ENCODE data around the gene ABCC8.
A peak's percentile ranks its signal among the peaks of the same experiment; 100 is the strongest.

ABCC8 gene

DNA sequence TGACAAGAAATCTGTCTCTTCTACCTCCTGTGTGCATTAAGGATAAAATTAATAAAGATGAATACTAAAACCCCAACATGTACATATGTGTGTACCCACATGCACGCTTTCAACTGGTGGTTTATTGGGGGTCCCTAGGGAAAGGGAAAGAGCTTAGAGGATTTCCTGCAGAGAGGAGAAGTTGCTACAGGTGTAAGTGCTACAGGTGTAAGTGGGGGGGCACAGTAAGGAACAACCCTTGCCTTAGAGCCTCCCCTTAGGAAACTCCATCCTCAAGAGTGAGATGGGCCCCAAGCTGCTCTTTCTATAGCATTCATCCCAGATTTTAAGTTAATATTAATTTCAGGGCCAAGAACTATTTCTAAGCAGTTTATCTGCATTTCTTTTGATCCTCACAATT lies 11.9 kb upstream of the ABCC8 start:
- no peaks in the 10 kb centered on the region for H3K9me3 ChIP-seq (ENCODE audit: control insufficient read depth, low read length)
- no peaks in the 10 kb centered on the region for H3K4me1 ChIP-seq (ENCODE audit: control insufficient read depth, insufficient read depth, low read length, poor library complexity, severe bottlenecking)
- no peak overlapping the region for H3K27ac ChIP-seq (ENCODE audit: low read depth, low read length, severe bottlenecking)
- no peak overlapping the region for H3K4me3 ChIP-seq (ENCODE audit: extremely low read depth, insufficient read depth, low read length, poor library complexity, severe bottlenecking)
- 80% methylated on average over 1 of the region's 1 CpG; no CpG with 5 or more reads in 1 of the 2 experiments for WGBS, 2 experiments (ENCODE audit: insufficient coverage in 2 of 2)
- no peaks in the 10 kb centered on the region for H3K36me3 ChIP-seq (ENCODE audit: control insufficient read depth, insufficient read depth, low read length)

DNA sequence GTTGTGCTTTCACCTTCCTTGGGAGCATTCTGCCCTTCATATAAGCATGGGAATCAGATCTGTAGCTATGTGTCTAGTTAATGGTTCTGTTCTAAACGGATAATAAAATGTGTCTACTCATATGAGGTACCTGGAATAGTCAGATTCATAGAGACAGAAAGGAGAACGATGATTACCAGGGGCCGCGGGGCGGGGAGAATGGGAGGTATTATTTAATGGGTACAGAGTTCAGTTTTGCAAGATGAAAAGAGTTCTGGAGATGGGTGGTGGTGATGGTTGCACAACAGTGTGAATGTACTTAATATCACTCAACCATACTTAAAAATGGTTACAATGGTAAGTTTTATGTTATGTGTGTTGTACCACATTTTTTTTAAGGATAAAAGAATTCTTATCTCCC lies 10.0 kb upstream of the ABCC8 start:
- H3K27ac ChIP-seq (ENCODE audit: low read depth, low read length, severe bottlenecking) = no peak overlapping the region
- no peaks in the 10 kb centered on the region for H3K4me1 ChIP-seq (ENCODE audit: control insufficient read depth, insufficient read depth, low read length, poor library complexity, severe bottlenecking)

DNA sequence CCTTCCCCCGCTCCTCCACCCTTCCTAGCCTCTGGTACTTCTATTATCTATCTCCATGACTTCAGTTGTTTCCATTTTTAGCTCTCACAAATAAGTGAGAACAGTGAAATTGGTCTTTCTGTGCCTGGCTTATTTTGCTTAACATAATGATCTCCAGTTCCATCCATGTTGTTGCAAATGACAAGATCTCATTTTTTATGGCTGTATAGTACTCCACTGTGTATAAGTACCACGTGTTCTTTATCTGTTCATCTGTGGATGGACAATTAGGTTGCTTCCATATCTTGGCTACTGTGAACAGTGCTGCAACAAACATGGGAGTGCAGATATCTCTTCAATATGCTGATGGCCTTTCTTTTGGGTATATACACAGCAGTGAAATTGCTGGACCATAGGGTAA lies 6.9 kb upstream of the ABCC8 start:
- no peaks in the 10 kb centered on the region for H3K9me3 ChIP-seq (ENCODE audit: control insufficient read depth, low read length)
- H3K27ac ChIP-seq (ENCODE audit: low read depth, low read length, severe bottlenecking) = no peak overlapping the region
- WGBS, 2 experiments (ENCODE audit: insufficient coverage in 2 of 2) = 80 to 86% methylated on average over 2 of the region's 2 CpGs
- no peak overlapping the region for H3K4me3 ChIP-seq (ENCODE audit: extremely low read depth, insufficient read depth, low read length, poor library complexity, severe bottlenecking)
- no peaks in the 10 kb centered on the region for H3K36me3 ChIP-seq (ENCODE audit: control insufficient read depth, insufficient read depth, low read length)
- H3K4me1 ChIP-seq (ENCODE audit: control insufficient read depth, insufficient read depth, low read length, poor library complexity, severe bottlenecking) = no peaks in the 10 kb centered on the region

More for the DNA sequence above, 10.0 kb upstream of the ABCC8 start:
- Histone ChIP-seq H3K36me3 (ENCODE audit: control insufficient read depth, insufficient read depth, low read length) (no peaks in the 10 kb centered on the region), H3K4me3 (ENCODE audit: extremely low read depth, insufficient read depth, low read length, poor library complexity, severe bottlenecking) (no peak overlapping the region), H3K9me3 (ENCODE audit: control insufficient read depth, low read length) (no peaks in the 10 kb centered on the region)
- WGBS, 2 experiments (ENCODE audit: insufficient coverage in 2 of 2) = 83 to 100% methylated on average over 2 to 5 of the region's 5 CpGs

DNA sequence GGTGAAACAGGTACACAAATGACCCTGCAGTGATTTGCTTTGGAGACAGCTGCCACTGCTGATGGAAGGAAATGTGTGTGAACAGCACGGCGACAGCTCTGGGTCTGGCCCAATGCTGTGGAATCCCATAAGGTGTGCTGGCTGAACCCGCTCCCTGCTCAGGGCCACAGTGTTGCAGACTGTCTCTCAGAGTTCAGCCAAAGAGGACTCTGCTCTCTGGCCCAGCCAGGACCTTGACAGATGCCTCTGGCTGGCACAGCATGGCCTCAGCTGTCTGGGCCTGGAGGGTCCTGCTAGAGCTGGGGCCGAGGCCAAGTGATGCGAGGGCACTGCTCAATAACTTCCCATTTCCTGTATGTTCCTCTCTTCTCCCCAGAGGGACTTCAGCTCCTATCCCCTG lies 5.3 kb upstream of the ABCC8 start:
- H3K9me3 ChIP-seq (ENCODE audit: control insufficient read depth, low read length) = no peaks in the 10 kb centered on the region
- 91 to 95% methylated on average over 3 of the region's 5 CpGs for WGBS, 2 experiments (ENCODE audit: insufficient coverage in 2 of 2)
- H3K36me3 ChIP-seq (ENCODE audit: control insufficient read depth, insufficient read depth, low read length) = no peaks in the 10 kb centered on the region
- H3K4me3 ChIP-seq (ENCODE audit: extremely low read depth, insufficient read depth, low read length, poor library complexity, severe bottlenecking) = no peak overlapping the region
- no peaks in the 10 kb centered on the region for H3K4me1 ChIP-seq (ENCODE audit: control insufficient read depth, insufficient read depth, low read length, poor library complexity, severe bottlenecking)
- no peak overlapping the region for H3K27ac ChIP-seq (ENCODE audit: low read depth, low read length, severe bottlenecking)

DNA sequence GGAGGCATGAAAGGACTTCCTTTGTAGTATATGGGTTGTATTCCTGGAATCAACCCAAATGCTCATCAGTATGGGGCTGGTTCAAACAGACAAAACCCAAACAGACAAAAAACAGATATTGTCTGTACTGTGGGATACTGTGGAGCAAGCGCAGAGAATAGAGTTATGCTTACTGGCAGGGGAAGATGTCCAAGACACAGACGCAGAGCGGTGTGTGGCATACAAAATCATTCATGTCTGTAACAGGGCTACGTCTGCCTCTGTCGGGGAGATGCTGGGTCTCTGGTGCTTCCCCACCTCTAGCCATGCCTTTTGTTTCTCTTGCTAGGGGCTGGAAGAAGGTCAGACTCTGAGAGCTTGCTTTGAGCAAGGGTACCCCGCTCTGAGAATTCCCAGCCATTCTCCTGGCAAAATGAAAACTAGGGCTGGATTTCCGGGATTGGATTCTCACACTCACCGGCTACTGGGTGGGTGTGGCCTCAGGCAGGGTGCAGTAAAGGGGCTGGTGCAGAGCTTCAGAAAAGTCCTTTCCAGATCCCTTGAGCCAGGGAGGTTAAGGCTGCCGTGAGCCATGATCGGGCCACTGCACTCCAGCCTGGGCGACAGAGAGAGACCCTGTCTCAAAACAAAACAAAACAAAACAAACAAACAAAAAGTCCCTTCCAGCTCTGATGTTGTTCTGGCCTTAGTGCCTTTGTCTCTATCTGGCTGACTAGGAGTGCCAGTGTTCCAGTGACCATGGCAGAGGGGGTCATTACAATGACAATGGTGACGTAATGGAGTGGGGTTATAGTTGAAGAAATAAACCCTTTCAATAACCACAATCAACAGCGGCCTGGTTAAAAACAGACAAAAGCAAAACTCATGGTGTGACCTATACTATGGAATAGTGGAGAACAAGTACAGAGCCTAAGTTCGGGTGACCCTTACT lies 2.9 kb upstream of the ABCC8 start:
- no peak overlapping the region for H3K4me3 ChIP-seq (ENCODE audit: extremely low read depth, insufficient read depth, low read length, poor library complexity, severe bottlenecking)
- H3K36me3 ChIP-seq (ENCODE audit: control insufficient read depth, insufficient read depth, low read length) = no peaks in the 10 kb centered on the region
- no peaks in the 10 kb centered on the region for H3K9me3 ChIP-seq (ENCODE audit: control insufficient read depth, low read length)
- WGBS, 2 experiments (ENCODE audit: insufficient coverage in 2 of 2) = 21 to 33% methylated on average over 11 of the region's 14 CpGs
- no peak overlapping the region for H3K27ac ChIP-seq (ENCODE audit: low read depth, low read length, severe bottlenecking)
- peaks cover 6% of the 10 kb centered on the region for H3K4me1 ChIP-seq (ENCODE audit: control insufficient read depth, insufficient read depth, low read length, poor library complexity, severe bottlenecking)

DNA sequence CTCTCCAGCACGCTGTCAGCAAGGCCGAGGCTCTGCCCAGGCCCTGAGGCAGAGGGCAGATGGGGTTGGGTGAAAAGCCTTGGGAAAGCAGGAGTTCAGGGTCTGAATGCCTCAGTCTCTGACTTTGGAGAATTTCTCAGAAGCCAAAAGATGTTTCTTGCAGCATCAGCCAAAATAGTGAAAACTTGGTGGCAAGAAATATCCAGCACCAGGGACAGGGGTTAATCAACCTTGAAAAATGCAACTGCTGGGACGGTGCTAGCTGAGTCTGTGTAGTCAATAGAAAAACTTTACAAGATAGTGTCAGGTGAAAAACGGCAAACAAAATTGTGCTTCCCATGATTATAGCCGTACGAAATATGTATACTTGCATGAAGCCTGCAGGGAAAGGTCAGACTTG lies 1.4 kb upstream of the ABCC8 start:
- WGBS, 2 experiments (ENCODE audit: insufficient coverage in 2 of 2) = 50 to 51% methylated on average over 6 of the region's 6 CpGs
- peaks cover 6% of the 10 kb centered on the region for H3K4me1 ChIP-seq (ENCODE audit: control insufficient read depth, insufficient read depth, low read length, poor library complexity, severe bottlenecking)
- H3K4me3 ChIP-seq (ENCODE audit: extremely low read depth, insufficient read depth, low read length, poor library complexity, severe bottlenecking) = no peak overlapping the region
- no peaks in the 10 kb centered on the region for H3K9me3 ChIP-seq (ENCODE audit: control insufficient read depth, low read length)
- H3K27ac ChIP-seq (ENCODE audit: low read depth, low read length, severe bottlenecking) = no peak overlapping the region
- no peaks in the 10 kb centered on the region for H3K36me3 ChIP-seq (ENCODE audit: control insufficient read depth, insufficient read depth, low read length)

DNA sequence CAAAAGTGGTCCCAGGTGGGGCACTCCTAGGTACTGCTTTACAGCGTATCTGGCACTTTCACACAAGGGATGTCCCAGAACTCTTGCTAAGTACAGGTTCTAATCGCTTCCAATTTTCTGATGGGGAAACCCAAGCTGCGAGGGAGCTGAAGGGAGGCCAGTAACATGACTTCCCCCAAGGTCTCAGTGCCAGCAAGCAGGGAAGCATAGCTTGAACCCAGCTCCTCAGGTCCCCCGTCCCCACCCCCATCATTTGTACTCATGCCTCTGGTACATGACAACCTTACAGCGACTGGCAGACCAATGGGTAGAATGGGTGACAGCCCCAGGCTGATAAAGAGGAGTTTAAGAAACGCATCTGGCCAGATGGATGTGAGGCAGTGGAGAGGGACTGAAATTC lies 716 bp upstream of the ABCC8 start:
- Histone ChIP-seq H3K9me3 (ENCODE audit: control insufficient read depth, low read length) (no peaks in the 10 kb centered on the region), H3K4me3 (ENCODE audit: extremely low read depth, insufficient read depth, low read length, poor library complexity, severe bottlenecking) (no peak overlapping the region), H3K27ac (ENCODE audit: low read depth, low read length, severe bottlenecking) (no peak overlapping the region), H3K4me1 (ENCODE audit: control insufficient read depth, insufficient read depth, low read length, poor library complexity, severe bottlenecking) (peaks cover 6% of the 10 kb centered on the region), H3K36me3 (ENCODE audit: control insufficient read depth, insufficient read depth, low read length) (no peaks in the 10 kb centered on the region)
- 56 to 58% methylated on average over 4 of the region's 6 CpGs for WGBS, 2 experiments (ENCODE audit: insufficient coverage in 2 of 2)

DNA sequence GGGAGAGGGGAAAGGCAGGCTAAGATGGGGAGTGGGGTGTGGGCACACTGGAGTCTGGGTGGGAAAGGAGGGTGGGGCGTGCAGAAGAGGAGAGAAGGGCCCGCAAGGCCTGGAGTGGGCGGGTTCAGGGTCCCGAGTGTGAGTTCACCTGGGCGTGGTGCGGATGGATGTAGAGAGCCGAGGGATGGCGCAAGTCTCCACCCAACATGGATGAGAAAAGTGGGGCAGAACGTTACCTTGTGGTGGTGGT lies 364 bp upstream of the ABCC8 start:
- 23 to 28% methylated on average over 7 of the region's 9 CpGs for WGBS, 2 experiments (ENCODE audit: insufficient coverage in 2 of 2)
- H3K36me3 ChIP-seq (ENCODE audit: control insufficient read depth, insufficient read depth, low read length) = no peaks in the 10 kb centered on the region
- peaks cover 6% of the 10 kb centered on the region for H3K4me1 ChIP-seq (ENCODE audit: control insufficient read depth, insufficient read depth, low read length, poor library complexity, severe bottlenecking)
- H3K27ac ChIP-seq (ENCODE audit: low read depth, low read length, severe bottlenecking) = no peak overlapping the region
- no peak overlapping the region for H3K4me3 ChIP-seq (ENCODE audit: extremely low read depth, insufficient read depth, low read length, poor library complexity, severe bottlenecking)
- no peaks in the 10 kb centered on the region for H3K9me3 ChIP-seq (ENCODE audit: control insufficient read depth, low read length)

DNA sequence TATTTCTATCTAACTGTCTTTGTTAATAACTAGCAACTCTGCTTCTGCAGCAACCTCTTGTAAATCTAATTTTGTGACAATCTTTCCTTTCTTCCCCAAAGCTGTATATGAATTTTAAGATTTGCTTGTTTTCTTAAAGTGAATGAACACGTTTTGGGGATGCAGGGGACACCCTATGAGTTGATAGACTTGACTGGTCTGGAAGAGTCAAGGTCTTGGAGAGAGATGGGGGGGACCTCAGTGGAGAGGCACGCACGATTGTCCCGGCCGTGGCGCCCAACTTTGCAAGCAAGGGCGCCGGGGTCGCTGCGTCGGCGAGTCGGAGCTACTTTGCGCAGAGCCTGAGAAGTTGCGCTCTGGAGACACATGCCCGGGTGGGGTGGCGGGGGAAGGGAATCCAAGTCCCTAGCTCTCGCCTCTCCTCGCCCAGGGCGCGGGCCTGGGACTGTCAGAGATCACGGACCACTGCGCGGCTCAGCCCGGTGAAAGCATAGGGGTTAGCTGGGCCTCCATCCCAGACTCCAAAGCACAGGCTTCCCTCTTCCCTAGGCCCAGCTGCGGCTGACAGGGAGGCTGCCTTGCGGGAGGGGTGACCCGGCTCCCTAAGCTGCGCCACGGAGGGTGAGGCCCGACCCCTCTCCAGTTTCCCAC lies 854 bp downstream of the ABCC8 start:
- Histone ChIP-seq H3K4me3 (ENCODE audit: extremely low read depth, insufficient read depth, low read length, poor library complexity, severe bottlenecking) (peak overlapping the region; percentile 33), H3K4me1 (ENCODE audit: control insufficient read depth, insufficient read depth, low read length, poor library complexity, severe bottlenecking) (peaks cover 6% of the 10 kb centered on the region)
- WGBS, 2 experiments (ENCODE audit: insufficient coverage in 2 of 2) = 4 to 5% methylated on average over 26 to 30 of the region's 31 CpGs

DNA sequence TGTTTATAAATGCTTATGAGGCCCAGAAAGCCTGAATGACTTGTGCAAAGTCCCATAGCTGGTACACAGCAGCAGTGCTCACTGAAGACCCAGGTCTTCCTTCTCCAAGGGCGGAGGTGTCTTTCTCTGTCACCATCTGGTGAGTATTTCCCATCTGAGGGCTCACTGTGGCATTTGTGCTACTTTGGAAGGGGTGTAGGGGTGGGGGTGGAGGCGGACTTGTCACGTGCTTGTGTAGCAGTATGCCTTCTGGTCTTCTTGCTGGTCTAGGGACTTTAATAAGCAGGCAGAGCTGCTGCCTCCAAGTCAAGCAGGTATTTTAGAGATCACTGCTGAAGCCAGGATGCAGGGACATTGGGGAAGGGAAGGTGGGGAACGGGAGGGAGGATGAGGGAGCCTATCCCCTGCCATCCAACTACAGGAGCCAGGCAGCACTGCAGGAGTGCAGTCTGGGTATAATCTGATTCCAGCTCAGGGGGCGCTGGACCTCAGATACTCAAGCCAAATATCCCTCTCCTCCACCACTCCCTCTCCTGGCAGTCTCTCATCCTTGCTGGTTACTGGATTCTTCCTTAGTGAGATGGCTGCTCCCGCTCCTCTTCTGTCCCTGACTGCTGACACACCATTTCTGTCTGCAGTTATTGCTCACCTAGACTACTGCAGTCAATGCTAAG lies 3.4 kb downstream of the ABCC8 start:
- WGBS, 2 experiments (ENCODE audit: insufficient coverage in 2 of 2) = 45 to 56% methylated on average over 3 to 5 of the region's 6 CpGs
- no peak overlapping the region for H3K4me3 ChIP-seq (ENCODE audit: extremely low read depth, insufficient read depth, low read length, poor library complexity, severe bottlenecking)
- peaks cover 6% of the 10 kb centered on the region for H3K4me1 ChIP-seq (ENCODE audit: control insufficient read depth, insufficient read depth, low read length, poor library complexity, severe bottlenecking)
- H3K27ac ChIP-seq (ENCODE audit: low read depth, low read length, severe bottlenecking) = no peak overlapping the region
- no peaks in the 10 kb centered on the region for H3K9me3 ChIP-seq (ENCODE audit: control insufficient read depth, low read length)
- H3K36me3 ChIP-seq (ENCODE audit: control insufficient read depth, insufficient read depth, low read length) = no peaks in the 10 kb centered on the region

More for the DNA sequence above, 854 bp downstream of the ABCC8 start:
- Histone ChIP-seq H3K9me3 (ENCODE audit: control insufficient read depth, low read length) (no peaks in the 10 kb centered on the region), H3K36me3 (ENCODE audit: control insufficient read depth, insufficient read depth, low read length) (no peaks in the 10 kb centered on the region), H3K27ac (ENCODE audit: low read depth, low read length, severe bottlenecking) (no peak overlapping the region)
